Duodenal mucosa (tissue), 2 donors: ENCODE results near the gene SLC2A4RG.
"Not testable (repeated sequence)": the region's sequence is repeated elsewhere in the genome, so short reads cannot be mapped to it uniquely, and the experiment has no call there.

Experiments used
- H3K27ac ChIP-seq: one replicate; pipeline ENCODE4 v1.7.0; 2013; ENCODE audit warnings: low read depth, low read length
- H3K27me3 ChIP-seq, 2 donors: one replicate each; pipeline ENCODE4 v1.7.0; 2013; ENCODE audit warnings: low read length in 2 of 2, control low read depth in 1 of 2; ENCODE audit not compliant: insufficient read depth in 2 of 2, control insufficient read depth in 1 of 2
- H3K36me3 ChIP-seq, 2 donors: one replicate each; pipeline ENCODE4 v1.7.0; 2013; ENCODE audit warnings: low read length in 2 of 2, control low read depth in 1 of 2; ENCODE audit not compliant: insufficient read depth in 2 of 2, control insufficient read depth in 1 of 2
- H3K4me1 ChIP-seq, 2 donors: one replicate each; pipeline ENCODE4 v1.7.0; 2013; ENCODE audit warnings: low read length in 2 of 2, control low read depth in 1 of 2; ENCODE audit not compliant: insufficient read depth in 2 of 2, control insufficient read depth in 1 of 2
- H3K4me3 ChIP-seq, 2 donors: one replicate each; pipeline ENCODE4 v1.7.0; 2013; ENCODE audit warnings: low read length in 2 of 2, low read depth in 1 of 2
- H3K9ac ChIP-seq, 2 donors: one replicate each; pipeline ENCODE4 v1.7.0; 2013; ENCODE audit warnings: low read length in 2 of 2, low read depth in 1 of 2
- H3K9me3 ChIP-seq, 2 donors: one replicate each; pipeline ENCODE4 v1.7.0; 2013; ENCODE audit warnings: low read length in 2 of 2, control low read depth in 1 of 2; ENCODE audit not compliant: control insufficient read depth in 1 of 2

SLC2A4RG gene

DNA sequence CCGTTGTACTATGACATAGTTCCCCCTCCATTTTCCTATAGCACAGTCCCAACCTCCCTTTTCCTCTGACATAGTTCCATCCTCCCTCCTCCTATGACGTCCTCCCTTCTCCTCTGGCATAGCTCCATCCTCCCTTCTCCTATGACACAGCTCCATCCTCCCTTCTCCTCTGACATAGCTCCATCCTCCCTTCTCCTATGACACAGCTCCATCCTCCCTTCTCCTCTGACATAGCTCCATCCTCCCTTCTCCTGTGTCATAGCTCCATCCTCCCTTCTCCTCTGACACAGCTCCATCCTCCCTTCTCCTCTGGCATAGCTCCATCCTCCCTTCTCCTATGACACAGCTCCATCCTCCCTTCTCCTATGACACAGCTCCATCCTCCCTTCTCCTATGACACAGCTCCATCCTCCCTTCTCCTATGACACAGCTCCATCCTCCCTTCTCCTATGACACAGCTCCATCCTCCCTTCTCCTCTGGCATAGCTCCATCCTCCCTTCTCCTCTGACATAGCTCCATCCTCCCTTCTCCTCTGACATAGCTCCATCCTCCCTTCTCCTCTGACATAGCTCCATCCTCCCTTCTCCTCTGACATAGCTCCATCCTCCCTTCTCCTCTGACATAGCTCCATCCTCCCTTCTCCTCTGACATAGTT is 16.5 kb upstream of the SLC2A4RG start:
- H3K4me3 ChIP-seq, H3K4me1 ChIP-seq, H3K9me3 ChIP-seq, H3K27ac ChIP-seq, H3K27me3 ChIP-seq, H3K9ac ChIP-seq: not testable (repeated sequence)
- peaks cover 0 to 24% of the 10 kb centered on the region in 2 donors for H3K36me3 ChIP-seq

DNA sequence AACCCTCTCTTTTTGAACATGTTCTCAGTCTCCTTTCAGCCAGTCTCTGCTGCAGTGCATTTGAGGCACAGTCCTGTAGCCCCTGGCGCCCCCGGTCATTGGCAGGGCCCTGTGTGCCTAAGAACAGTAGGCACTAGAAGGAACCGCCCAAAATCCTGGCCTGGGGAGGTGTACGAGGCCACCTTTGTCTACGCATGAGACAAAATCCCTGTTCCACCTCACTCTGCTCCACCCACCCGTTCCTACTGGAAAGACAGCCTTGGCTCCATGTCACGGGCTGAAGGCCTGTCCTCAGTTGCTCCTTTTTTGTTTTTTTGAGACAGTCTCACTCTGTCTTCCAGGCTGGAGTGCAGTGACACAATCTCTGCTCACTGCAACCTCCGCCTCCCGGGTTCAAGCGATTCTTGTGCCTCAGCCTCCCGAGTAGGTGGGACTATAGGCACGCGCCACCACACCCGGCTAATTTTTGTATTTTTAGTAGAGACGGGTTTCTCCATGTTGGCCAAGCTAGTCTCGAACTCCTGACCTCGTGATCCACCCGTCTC is 9.3 kb upstream of the SLC2A4RG start:
- H3K4me3 ChIP-seq, H3K27me3 ChIP-seq, H3K9me3 ChIP-seq, H3K9ac ChIP-seq, H3K27ac ChIP-seq: not testable (repeated sequence)
- Histone ChIP-seq H3K36me3 (peaks cover 25 to 45% of the 10 kb centered on the region in 2 donors), H3K4me1 (peaks cover 4 to 41% of the 10 kb centered on the region in 2 donors)

DNA sequence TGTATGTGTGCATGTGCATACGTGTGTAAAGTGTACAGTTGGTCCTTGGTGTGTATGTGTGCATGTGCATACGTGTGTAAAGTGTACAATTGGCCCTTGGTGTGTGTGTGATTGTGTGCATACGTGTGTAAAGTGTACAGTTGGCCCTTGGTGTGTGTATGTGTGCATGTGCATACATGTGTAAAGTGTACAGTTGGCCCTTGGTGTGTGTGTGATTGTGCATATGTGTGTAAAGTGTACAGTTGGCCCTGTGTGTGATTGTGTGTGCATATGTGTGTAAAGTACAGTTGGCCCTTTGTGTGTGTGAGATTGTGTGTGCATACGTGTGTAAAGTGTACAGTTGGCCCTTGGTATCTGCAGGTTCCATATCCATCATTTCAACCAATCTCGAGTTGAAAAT is 8.2 kb upstream of the SLC2A4RG start:
- H3K4me3 ChIP-seq = no peak overlapping the region
- no peaks in the 10 kb centered on the region for H3K9me3 ChIP-seq
- H3K36me3 ChIP-seq = peaks cover 25 to 49% of the 10 kb centered on the region in 2 donors
- H3K4me1 ChIP-seq = peaks cover 12 to 52% of the 10 kb centered on the region in 2 donors
- no peak overlapping the region for H3K27ac ChIP-seq
- H3K9ac ChIP-seq = no peak overlapping the region
- H3K27me3 ChIP-seq = no peaks in the 10 kb centered on the region

- peaks cover 16 to 56% of the 10 kb centered on the region in 2 donors for H3K4me1 ChIP-seq
- H3K9ac ChIP-seq = no peak overlapping the region
- H3K27ac ChIP-seq = no peak overlapping the region
- no peak overlapping the region for H3K4me3 ChIP-seq
- H3K27me3 ChIP-seq = no peaks in the 10 kb centered on the region
- H3K9me3 ChIP-seq = no peaks in the 10 kb centered on the region
- H3K36me3 ChIP-seq = peaks cover 25 to 49% of the 10 kb centered on the region in 2 donors
These were observed 7.2 kb upstream of the SLC2A4RG start for GRCh38 chr20:63732118-63733095.

GRCh38 chr20:63733117-63733516 is 6.5 kb upstream of the SLC2A4RG start:
- no peaks in the 10 kb centered on the region for H3K9me3 ChIP-seq
- H3K9ac ChIP-seq = no peak overlapping the region
- H3K27ac ChIP-seq = no peak overlapping the region
- H3K4me3 ChIP-seq = no peak overlapping the region
- H3K4me1 ChIP-seq = peaks cover 18 to 56% of the 10 kb centered on the region in 2 donors
- H3K27me3 ChIP-seq = no peaks in the 10 kb centered on the region
- peaks cover 25 to 49% of the 10 kb centered on the region in 2 donors for H3K36me3 ChIP-seq

DNA sequence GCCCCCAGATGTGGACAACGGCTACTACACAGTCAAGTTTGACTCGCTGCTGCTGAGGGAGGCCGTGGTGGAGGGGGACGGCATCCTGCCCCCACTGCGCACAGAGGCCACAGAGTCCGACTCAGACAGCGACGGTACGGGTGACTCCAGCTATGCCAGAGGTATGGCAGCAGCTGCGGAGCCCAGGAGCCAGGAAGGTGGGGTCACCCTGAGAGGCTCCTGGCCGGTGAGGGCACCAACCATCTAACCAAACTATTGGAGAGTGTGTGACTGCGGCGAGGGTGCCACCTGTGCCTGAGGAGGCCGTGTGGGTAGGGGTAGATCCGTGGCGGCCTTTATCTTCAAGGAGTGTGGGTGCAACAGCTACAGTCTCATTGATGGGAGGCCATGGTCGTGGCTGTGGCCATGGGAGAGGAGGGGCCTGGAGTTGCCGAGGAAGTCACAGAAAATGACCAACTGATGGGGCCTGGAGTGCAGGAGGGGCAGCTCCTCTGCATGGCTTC is 5.9 kb upstream of the SLC2A4RG start:
- H3K9ac ChIP-seq = no peak overlapping the region
- H3K36me3 ChIP-seq = peaks cover 25 to 49% of the 10 kb centered on the region in 2 donors
- no peak overlapping the region for H3K4me3 ChIP-seq
- H3K27me3 ChIP-seq = no peaks in the 10 kb centered on the region
- H3K9me3 ChIP-seq = no peaks in the 10 kb centered on the region
- H3K27ac ChIP-seq = no peak overlapping the region
- H3K4me1 ChIP-seq = peaks cover 23 to 56% of the 10 kb centered on the region in 2 donors

GRCh38 chr20:63734111-63734945 is 5.2 kb upstream of the SLC2A4RG start:
- Histone ChIP-seq H3K27me3 (no peaks in the 10 kb centered on the region), H3K9me3 (no peaks in the 10 kb centered on the region), H3K4me3 (no peak overlapping the region), H3K9ac (no peak overlapping the region), H3K27ac (no peak overlapping the region), H3K36me3 (peaks cover 25 to 49% of the 10 kb centered on the region in 2 donors), H3K4me1 (peaks cover 24 to 56% of the 10 kb centered on the region in 2 donors)

GRCh38 chr20:63734946-63735858 is 4.4 kb upstream of the SLC2A4RG start:
- Histone ChIP-seq H3K9ac (no peak overlapping the region), H3K36me3 (peaks cover 17 to 49% of the 10 kb centered on the region in 2 donors), H3K27ac (no peak overlapping the region), H3K4me3 (no peak overlapping the region), H3K4me1 (peaks cover 24 to 55% of the 10 kb centered on the region in 2 donors), H3K27me3 (no peaks in the 10 kb centered on the region), H3K9me3 (no peaks in the 10 kb centered on the region)
